Stimulated activated CD8-positive, alpha-beta memory T cell treated with anti-CD3 and anti-CD28 coated beads, Interleukin-12 subunit alpha, Interleukin-12 subunit beta, amount 100 ng/mL, for 4 hours (primary cell): ENCODE measurements around the gene ATRN.
"Not testable (repeated sequence)": the region's sequence is repeated elsewhere in the genome, so short reads cannot be mapped to it uniquely, and the experiment has no call there.

Experiments
- DNase-seq: peaks from one replicate; pipeline ENCODE4 v3.0.0-alpha.2; 2020; ENCODE audit warnings: low read depth

The ATRN gene

GRCh38 chr20:3563548-3564177 lies 92.8 kb downstream of the ATRN start:
- DNase-seq = no peak

GRCh38 chr20:3565851-3566250 lies 95.0 kb downstream of the ATRN start:
- no peak for DNase-seq

GRCh38 chr20:3572151-3572550 lies 101.3 kb downstream of the ATRN start:
- no peak for DNase-seq

GRCh38 chr20:3576363-3576762 lies 105.5 kb downstream of the ATRN start:
- no peak for DNase-seq

GRCh38 chr20:3577366-3577765 lies 106.5 kb downstream of the ATRN start:
- no peak for DNase-seq

- DNase-seq = no peak
Observed at GRCh38 chr20:3580412-3580811, 109.6 kb downstream of the ATRN start.

- DNase-seq = no peak
Observed at GRCh38 chr20:3583765-3584164, 112.9 kb downstream of the ATRN start.

GRCh38 chr20:3586093-3586492 lies 115.3 kb downstream of the ATRN start:
- DNase-seq = no peak

- no peak for DNase-seq
Observed at GRCh38 chr20:3590164-3590563, 119.3 kb downstream of the ATRN start.

- no peak for DNase-seq
Observed at GRCh38 chr20:3592931-3593330, 122.1 kb downstream of the ATRN start.

- DNase-seq = no peak
Observed at GRCh38 chr20:3595541-3595940, 124.7 kb downstream of the ATRN start.

- DNase-seq = no peak
Observed at GRCh38 chr20:3603108-3603507, 132.3 kb downstream of the ATRN start.

GRCh38 chr20:3605386-3605886 lies 134.6 kb downstream of the ATRN start:
- DNase-seq = not testable (repeated sequence)

GRCh38 chr20:3606021-3606420 lies 135.2 kb downstream of the ATRN start:
- DNase-seq = no peak

- DNase-seq = no peak
Observed at GRCh38 chr20:3611901-3612300, 141.1 kb downstream of the ATRN start.

GRCh38 chr20:3612795-3613572 lies 142.2 kb downstream of the ATRN start:
- no peak for DNase-seq

- no peak for DNase-seq
Observed at GRCh38 chr20:3613821-3614440, 143.1 kb downstream of the ATRN start.

GRCh38 chr20:3614466-3614865 lies 143.6 kb downstream of the ATRN start:
- DNase-seq = no peak

- DNase-seq = not testable (repeated sequence)
Observed at GRCh38 chr20:3615171-3615840, 144.5 kb downstream of the ATRN start.

- no peak for DNase-seq
Observed at GRCh38 chr20:3616250-3616649, 145.4 kb downstream of the ATRN start.

GRCh38 chr20:3621111-3621510 lies 150.3 kb downstream of the ATRN start:
- DNase-seq = no peak

- no peak for DNase-seq
Observed at GRCh38 chr20:3622406-3622805, 151.6 kb downstream of the ATRN start.

- DNase-seq = no peak
Observed at GRCh38 chr20:3627476-3627875, 156.7 kb downstream of the ATRN start.
